Measurements from ENCODE around the gene MPZ. TPM values are rescaled to one million over a fixed set of nuclear protein-coding genes. Genes with fewer than 3 reads are reported as not detected.

MPZ gene
- 6.0 and 6.9 TPM in 2 replicates for total RNA-seq (2014; rRNA removed; shearing (Covaris generic))

DNA sequence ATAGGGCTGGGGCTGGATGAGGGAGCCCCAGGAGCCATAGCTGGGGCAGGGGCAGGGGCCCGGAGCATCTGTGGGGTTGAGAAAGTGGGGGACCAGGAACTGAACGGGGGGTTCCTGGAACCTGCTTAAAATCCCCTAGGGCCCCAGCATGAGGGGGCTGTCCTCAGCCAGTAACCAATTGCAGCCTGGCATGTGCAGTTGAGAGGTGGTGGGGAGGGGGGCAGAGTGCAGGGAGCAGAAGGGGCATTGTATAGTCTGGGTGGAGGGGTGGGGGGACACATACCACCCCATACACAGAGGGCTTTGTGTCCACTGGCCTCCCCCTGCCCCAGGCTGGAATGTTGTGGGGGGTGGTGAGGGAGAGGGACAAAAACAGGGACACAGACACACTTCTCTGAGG is at the start of gene MPZ:
Gene MPZ, minus strand, starts transcription at position 101 of the 400 bp plus-strand sequence. Its CDS starts 63 bp downstream, at position 38.

DNA sequence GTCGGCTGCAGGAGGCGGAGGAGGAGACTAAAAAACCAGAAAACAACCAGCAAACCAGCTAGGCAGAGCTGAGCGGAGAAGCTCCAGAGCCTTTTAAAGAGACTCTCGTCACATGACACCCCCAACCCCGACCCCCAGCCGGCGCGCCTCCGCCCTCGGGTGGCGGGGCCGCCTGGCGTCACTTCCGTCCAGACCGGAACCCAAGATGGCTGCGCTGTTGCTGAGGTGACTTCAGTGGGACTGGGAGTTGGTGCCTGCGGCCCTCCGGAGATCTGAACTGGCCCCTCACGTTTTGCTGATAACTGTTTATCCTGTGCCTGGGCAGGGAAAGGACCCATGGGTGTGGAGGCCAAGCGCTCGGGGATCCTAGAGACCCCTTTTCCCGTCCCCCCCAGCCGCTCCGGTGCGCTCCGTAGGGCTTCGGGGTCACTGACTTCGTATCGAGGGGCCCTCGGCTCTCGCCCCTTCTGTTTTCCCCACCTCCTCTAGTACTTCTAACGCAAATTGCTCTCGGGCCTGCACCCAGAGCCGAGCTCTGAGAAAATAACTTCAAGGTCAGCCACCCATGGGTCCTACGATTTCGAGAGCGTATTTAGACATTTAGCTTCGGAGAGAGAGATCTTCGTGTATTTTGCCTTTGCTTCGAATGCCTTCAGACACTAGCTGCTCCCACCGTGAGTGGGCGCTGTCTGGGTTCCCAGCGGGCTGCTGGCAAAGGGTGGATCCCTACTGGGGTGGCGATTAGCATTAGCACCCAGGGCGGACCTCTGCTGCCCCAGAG is 4.6 kb upstream of the MPZ start, which contains the start of gene SDHC:
Gene SDHC, plus strand, starts transcription at position 181 of the 781 bp plus-strand sequence. Its CDS starts 25 bp downstream, at position 206.

DNA sequence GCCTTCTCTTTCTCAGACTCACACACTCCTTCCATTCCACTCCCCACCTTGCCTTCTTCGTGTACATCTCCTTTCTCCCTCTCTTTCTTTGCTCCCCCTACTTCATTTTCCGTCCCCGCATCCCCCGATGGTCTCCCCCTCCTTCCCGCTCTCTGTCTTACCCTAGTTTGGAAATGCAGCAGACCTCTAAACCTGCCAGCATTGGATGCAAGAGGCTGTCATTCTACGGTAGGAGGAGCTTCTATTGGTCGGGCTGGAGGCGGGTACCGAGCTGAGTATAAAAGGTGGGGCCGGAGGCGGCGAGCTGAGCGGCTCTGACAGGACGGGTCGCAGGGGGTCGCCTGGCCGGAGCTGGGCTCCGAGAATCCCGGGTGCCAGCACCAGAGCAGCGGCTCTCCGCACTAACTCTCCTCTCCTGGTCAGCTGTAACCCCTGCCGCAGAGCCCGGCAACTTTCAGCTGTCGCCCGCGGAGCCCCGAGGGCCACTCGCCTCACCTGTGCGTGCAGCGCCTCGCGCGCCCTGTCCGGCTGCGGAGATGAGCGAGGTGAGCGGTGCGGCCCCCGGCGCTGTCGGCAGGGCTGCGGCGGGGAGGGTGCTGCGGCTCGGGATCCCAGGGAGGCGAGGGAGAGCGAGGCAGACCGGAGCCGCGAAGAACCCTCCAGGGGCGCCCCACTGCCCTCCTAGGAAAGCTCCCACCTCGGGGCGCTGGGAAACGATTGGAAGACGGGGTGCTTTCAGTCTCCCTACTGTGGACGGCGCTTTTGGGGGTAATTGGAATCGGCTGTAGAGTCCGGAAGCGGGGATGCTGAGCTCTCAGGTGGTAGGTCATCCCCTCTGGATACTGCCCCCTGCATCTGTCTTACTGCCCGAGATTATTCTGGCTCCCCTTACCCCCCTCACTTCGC is 51.1 kb downstream of the MPZ start, which contains the start of gene PCP4L1:
Gene PCP4L1, plus strand, starts transcription at position 307 of the 906 bp plus-strand sequence. Its CDS starts 230 bp downstream, at position 537.

Other genes with a start within 250 kb of the MPZ start
- gene ARHGAP30, start 240.1 kb downstream of the MPZ start, total RNA-seq (2014; rRNA removed; shearing (Covaris generic)) = 1.1 and 2.7 TPM in 2 replicates
- gene NECTIN4, start 220.4 kb downstream of the MPZ start, total RNA-seq (2014; rRNA removed; shearing (Covaris generic)) = 0.27 and 1.2 TPM in 2 replicates
- gene KLHDC9, start 211.6 kb downstream of the MPZ start, total RNA-seq (2014; rRNA removed; shearing (Covaris generic)) = not detected in 2 replicates
- 405 and 434 TPM in 2 replicates for gene PFDN2, start 191.9 kb downstream of the MPZ start, total RNA-seq (2014; rRNA removed; shearing (Covaris generic))
- 35.0 and 38.6 TPM in 2 replicates for gene NIT1, start 191.9 kb downstream of the MPZ start, total RNA-seq (2014; rRNA removed; shearing (Covaris generic))
- 39.8 and 45.0 TPM in 2 replicates for gene DEDD, start 177.3 kb downstream of the MPZ start, total RNA-seq (2014; rRNA removed; shearing (Covaris generic))
- gene UFC1, start 156.0 kb downstream of the MPZ start, total RNA-seq (2014; rRNA removed; shearing (Covaris generic)) = 149 and 159 TPM in 2 replicates
- 12.2 and 17.1 TPM in 2 replicates for gene USP21, start 150.5 kb downstream of the MPZ start, total RNA-seq (2014; rRNA removed; shearing (Covaris generic))
- gene PPOX, start 143.5 kb downstream of the MPZ start, total RNA-seq (2014; rRNA removed; shearing (Covaris generic)) = 29.7 and 37.1 TPM in 2 replicates
- gene B4GALT3, start 132.5 kb downstream of the MPZ start, total RNA-seq (2014; rRNA removed; shearing (Covaris generic)) = 55.0 and 56.1 TPM in 2 replicates
- 0.15 and 0.50 TPM in 2 replicates for gene ADAMTS4, start 110.9 kb downstream of the MPZ start, total RNA-seq (2014; rRNA removed; shearing (Covaris generic))
- 304 and 309 TPM in 2 replicates for gene NDUFS2, start 107.6 kb downstream of the MPZ start, total RNA-seq (2014; rRNA removed; shearing (Covaris generic))
- not detected in 2 replicates for gene FCER1G, start 94.7 kb downstream of the MPZ start, total RNA-seq (2014; rRNA removed; shearing (Covaris generic))
- gene APOA2, start 86.3 kb downstream of the MPZ start, total RNA-seq (2014; rRNA removed; shearing (Covaris generic)) = not detected in 2 replicates
- 11.1 and 12.2 TPM in 2 replicates for gene TOMM40L, start 83.9 kb downstream of the MPZ start, total RNA-seq (2014; rRNA removed; shearing (Covaris generic))
- gene NR1I3, start 71.8 kb downstream of the MPZ start, total RNA-seq (2014; rRNA removed; shearing (Covaris generic)) = not detected in 2 replicates
- not detected in 2 replicates for gene PCP4L1, start 51.2 kb downstream of the MPZ start, total RNA-seq (2014; rRNA removed; shearing (Covaris generic))
- gene SDHC, start 4.4 kb upstream of the MPZ start, total RNA-seq (2014; rRNA removed; shearing (Covaris generic)) = 27.0 and 28.4 TPM in 2 replicates
- gene CFAP126, start 57.9 kb upstream of the MPZ start, total RNA-seq (2014; rRNA removed; shearing (Covaris generic)) = not detected in 2 replicates
- 10.4 and 12.8 TPM in 2 replicates for gene FCGR2A, start 195.5 kb upstream of the MPZ start, total RNA-seq (2014; rRNA removed; shearing (Covaris generic))
- 0.94 and 2.6 TPM in 2 replicates for gene HSPA6, start 214.6 kb upstream of the MPZ start, total RNA-seq (2014; rRNA removed; shearing (Covaris generic))
- gene FCGR3A, start 239.8 kb upstream of the MPZ start, total RNA-seq (2014; rRNA removed; shearing (Covaris generic)) = not detected in 2 replicates

All from A375 (cell line).